AG09319 (cell line): ENCODE measurements around the gene HMGCL.
A peak's percentile ranks its signal among the peaks of the same experiment; 100 is the strongest.

Experiments
- DNase-seq: peaks from one replicate; pipeline ENCODE4 v3.0.0-alpha.2; 2010; ENCODE audit warnings: low read depth; ENCODE audit errors: extremely low read depth
- TF ChIP-seq, protein P1 (sequence below): IDR thresholded peaks from 2 replicates; pipeline ENCODE4 v1.5.1; 2011; ENCODE audit warnings: low read depth, mild to moderate bottlenecking, inconsistent platforms, low read length, moderate library complexity

Gene HMGCL

GRCh38 chr1:23801338-23801748 is 23.9 kb downstream of the HMGCL start:
- TF ChIP-seq, protein P1, sequence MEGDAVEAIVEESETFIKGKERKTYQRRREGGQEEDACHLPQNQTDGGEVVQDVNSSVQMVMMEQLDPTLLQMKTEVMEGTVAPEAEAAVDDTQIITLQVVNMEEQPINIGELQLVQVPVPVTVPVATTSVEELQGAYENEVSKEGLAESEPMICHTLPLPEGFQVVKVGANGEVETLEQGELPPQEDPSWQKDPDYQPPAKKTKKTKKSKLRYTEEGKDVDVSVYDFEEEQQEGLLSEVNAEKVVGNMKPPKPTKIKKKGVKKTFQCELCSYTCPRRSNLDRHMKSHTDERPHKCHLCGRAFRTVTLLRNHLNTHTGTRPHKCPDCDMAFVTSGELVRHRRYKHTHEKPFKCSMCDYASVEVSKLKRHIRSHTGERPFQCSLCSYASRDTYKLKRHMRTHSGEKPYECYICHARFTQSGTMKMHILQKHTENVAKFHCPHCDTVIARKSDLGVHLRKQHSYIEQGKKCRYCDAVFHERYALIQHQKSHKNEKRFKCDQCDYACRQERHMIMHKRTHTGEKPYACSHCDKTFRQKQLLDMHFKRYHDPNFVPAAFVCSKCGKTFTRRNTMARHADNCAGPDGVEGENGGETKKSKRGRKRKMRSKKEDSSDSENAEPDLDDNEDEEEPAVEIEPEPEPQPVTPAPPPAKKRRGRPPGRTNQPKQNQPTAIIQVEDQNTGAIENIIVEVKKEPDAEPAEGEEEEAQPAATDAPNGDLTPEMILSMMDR = no peak
- DNase-seq = no peak

DNA sequence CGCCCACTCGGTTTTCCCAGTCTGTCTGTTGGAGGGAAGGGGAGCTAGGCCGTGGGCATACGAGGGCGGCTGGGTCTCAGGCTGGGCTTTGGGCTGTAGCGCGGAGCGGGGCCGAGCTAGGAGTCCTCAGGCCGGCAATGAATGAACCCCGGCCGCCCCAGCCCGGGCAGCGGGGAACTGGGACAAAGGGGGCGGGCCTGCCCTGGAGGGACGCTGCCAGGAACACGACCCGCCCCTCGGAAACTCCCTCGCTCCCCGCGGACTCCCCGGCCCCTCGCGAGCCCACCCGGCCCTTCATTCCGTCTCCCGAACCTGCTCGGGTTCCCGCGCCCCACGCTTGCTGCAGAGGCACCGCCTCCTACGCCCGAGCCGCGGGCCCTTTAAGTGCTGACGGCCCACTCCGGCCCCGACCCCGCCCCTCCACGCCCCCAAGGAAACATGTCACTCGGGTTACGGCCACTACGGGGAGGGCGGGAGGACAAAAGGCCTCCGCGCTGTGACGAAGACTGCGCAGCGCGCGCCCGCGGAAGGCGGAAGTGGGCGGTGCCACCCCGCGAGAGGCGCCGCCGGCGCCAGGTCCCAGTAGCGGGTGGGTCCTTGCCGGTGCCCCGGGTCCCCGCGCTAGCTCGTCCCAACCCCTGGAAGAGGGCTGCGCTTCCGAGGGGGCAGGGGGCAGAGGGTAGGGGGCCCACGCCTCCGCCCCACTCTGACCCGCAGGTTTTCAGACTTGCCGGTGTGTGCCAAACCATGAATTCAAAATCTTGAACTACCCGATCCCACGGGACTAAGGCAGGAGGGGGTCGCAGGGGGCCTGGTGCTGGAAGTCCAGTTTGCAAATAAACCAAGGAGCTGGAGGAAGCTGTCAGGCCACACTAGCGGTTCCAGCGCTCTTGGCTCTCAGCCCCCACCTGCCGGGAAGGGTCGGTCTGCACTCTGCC is 24.6 kb downstream of the HMGCL start, which contains the start of gene GALE:
Gene GALE, minus strand, starts transcription at position 355 of the 938 bp plus-strand sequence. CDS start 1,747 bp downstream, outside the sequence.
- peak; percentile 83 for DNase-seq

DNA sequence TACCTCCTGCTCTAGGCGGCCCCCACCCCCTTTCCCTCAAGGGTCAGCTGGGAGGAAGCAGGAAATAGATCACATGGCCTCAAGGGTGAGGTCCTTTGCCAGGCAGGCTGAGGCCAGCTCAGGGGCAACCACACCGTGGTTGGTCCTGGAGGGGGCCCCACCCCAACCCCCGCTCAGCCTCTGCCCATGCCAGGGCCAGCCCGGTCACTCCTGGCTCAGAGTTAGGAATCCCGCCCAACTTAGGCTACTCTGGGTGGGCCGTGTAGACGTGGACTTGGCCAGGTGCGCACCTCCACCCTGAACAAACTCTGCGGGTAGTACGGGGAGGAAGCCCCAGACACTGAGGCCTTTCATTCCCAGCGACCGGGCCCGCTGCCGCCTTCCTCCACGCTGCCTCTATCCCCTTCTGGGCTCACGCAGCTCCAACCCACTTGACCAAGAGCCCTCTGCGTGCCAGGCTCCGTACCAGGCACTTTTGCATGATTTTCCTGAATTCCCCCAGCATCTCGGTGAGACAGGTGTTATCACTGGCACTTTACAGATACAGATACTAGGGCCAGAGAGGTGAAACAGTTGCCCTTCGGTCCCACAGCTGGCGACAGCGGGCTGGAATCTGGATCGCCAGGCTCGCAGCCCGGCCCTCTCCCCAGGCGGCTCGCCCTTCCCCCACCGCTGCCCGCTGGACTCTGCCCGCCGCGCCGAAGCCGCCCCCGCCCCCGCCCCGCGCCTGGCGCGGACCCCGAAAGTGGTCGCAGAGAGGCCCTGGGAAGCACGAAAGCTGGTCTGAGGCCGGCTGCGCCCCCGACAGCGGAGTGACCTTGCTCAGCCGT is 25.4 kb downstream of the HMGCL start:
- DNase-seq = no peak

More for the DNA sequence above, 24.6 kb downstream of the HMGCL start, which contains the start of gene GALE:
- TF ChIP-seq, protein P1 = no peak

GRCh38 chr1:23799255-23799569 is 26.0 kb downstream of the HMGCL start:
- TF ChIP-seq, protein P1 = no peak
- DNase-seq = no peak

More for the DNA sequence above, 25.4 kb downstream of the HMGCL start:
- TF ChIP-seq, protein P1 = no peak

GRCh38 chr1:23798662-23799142 is 26.5 kb downstream of the HMGCL start:
- no peak for DNase-seq
- TF ChIP-seq, protein P1 = no peak

DNA sequence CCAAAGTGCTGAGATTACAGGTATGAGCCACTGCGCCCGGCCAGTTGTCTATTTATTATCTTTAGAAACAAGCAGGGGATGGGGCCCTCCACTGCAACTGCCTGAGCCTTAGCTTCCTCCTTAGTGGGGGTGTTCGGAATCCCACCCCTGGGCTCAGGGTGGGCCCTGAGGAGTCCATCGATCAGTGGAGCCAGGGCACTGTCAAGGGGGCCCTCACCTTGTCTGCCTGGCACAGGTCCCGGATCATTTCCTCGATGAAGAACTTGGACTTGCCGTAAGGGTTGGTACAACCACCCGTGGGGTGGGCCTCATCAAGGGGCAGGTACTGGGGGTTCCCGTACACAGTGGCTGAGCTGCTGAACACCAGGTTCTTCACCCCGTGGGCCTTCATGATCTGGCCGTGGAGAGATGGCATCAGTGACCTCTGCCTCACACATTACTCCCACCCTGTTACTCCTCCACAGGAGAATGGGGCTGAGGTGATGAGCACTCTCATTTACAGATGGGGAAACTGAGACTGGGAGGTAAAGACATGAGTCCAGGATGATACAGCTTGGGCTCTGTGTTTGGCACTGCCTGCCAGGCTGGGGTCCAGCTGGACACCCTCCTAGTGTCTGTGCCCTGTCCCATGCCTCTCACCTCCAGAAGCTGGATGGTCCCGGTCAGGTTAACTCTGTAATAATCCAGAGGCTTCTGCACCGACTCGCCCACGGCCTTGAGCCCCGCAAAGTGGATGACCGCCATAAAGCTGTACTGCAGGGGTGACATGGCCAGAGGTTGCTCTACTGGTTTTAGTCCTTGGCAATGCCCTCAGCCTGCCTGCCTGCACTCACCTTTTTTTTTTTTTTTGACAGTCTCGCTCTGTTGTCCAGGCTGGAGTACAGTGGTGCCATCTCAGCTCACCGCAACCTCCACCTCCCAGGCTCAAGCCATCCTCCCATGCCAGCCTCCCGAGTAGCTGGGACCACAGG is 27.5 kb downstream of the HMGCL start:
- TF ChIP-seq, protein P1 = no peak
- DNase-seq = no peak
